ENCODE data around the gene TIGIT. TPM values are rescaled to one million over a fixed set of nuclear protein-coding genes. Genes with fewer than 3 reads are reported as not detected.
A peak's percentile ranks its signal among the peaks of the same experiment; 100 is the strongest.
"Not testable (repeated sequence)": the region's sequence is repeated elsewhere in the genome, so short reads cannot be mapped to it uniquely, and the experiment has no call there.

The TIGIT gene
- total RNA-seq, result under 1 TPM; 0.48 to 0.60 TPM
- long read RNA-seq, donor 1, result 0 reads
- long read RNA-seq, donor 2, result 0 reads

- DNase-seq (ENCODE audit: low spot score), result no peak
- intact Hi-C loops (cut with DNase I), result no loop called here
These were observed at the start of gene TIGIT for GRCh38 chr3:114293838-114294535. Gene TIGIT, plus strand, starts transcription at chr3:114294028. Its CDS starts 34 bp downstream, at chr3:114294062.

DNA sequence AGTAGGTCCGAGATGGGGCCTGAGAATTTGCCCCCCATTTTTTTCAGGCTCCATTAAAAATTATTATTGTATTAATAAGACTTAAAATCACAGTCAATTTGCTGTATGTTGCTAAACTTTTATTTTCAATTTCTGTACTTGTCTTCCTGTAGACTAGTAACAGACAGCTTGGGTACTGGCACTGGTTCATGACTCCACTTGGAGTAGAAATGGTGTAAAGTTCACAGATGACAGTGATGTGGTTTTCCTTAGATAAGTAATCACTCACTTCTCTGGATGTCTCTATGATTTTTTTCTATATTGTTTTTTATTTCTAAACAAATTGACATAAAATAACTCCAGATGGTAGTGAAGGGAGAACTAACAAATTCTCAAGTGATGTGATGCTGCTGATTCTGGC is 40.9 kb upstream of the TIGIT start:
- intact Hi-C loops (cut with DNase I), result no loop called here
- no peak for DNase-seq (ENCODE audit: low spot score)

DNA sequence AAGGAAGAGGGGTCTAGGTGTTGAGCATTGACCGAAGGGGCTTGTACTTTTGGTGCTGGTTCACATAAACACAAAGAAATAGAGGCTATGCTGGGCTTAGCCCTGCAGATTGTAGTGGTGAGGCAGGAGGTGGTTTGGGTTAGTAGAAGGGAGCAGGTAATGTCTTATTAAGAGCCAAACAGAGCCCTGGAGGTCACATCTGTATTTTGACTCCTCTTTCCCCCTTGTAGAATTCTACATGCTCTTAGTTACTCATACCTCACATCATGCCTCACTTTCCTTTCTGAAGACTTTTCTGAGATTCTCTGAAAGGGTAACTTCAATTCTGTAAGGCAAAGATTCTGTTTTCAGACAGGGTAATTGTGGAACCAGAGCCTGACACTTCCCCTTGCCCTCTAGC is 40.3 kb upstream of the TIGIT start:
- no peak for DNase-seq (ENCODE audit: low spot score)
- intact Hi-C loops (cut with DNase I), result no loop called here

DNA sequence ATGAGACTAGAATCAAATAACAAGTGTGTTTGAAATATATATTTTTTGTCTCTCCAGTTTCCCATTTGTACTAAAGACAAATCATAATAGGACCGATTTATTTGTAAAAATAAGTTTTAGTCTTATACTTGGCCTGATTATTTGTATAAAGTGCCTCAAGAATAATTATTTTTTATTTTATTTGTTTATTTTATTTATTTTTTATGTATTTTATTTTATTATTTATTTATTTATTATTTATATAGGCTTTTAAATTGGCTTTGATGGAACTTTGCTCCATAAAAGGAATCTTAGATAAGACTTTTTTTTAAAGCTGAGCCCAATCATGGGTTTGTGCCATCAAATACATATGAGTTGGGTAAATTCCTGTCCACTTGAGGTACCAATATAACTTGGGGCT is 34.3 kb upstream of the TIGIT start:
- intact Hi-C loops (cut with DNase I), result no loop called here
- no peak for DNase-seq (ENCODE audit: low spot score)

- intact Hi-C loops (cut with DNase I), result no loop called here
- DNase-seq (ENCODE audit: low spot score), result no peak
These were observed 33.7 kb upstream of the TIGIT start for GRCh38 chr3:114260152-114260551.

- intact Hi-C loops (cut with DNase I), result no loop called here
- DNase-seq (ENCODE audit: low spot score), result no peak
These were observed 23.8 kb upstream of the TIGIT start for GRCh38 chr3:114270019-114270418.

DNA sequence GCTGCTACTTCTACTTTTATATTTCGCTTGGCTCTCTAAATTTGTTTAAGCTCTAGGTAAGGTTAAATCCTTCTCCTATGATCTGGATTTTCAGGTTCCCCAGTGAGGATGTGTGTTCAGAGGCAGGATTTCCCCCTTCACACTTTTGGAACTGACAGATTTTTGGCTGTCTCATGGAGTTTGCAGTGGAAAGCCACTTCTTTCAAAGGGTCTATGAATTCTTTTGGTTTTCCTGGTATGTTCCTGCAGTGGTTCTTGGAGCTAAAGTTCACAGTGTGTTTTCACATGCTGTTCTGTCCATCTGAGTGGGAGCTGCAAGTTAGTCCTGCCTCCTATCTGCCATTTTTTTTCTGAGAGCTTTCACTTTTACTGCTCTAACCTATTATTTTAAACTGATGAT is 21.6 kb upstream of the TIGIT start:
- intact Hi-C loops (cut with DNase I), result no loop called here
- DNase-seq (ENCODE audit: low spot score), result no peak

DNA sequence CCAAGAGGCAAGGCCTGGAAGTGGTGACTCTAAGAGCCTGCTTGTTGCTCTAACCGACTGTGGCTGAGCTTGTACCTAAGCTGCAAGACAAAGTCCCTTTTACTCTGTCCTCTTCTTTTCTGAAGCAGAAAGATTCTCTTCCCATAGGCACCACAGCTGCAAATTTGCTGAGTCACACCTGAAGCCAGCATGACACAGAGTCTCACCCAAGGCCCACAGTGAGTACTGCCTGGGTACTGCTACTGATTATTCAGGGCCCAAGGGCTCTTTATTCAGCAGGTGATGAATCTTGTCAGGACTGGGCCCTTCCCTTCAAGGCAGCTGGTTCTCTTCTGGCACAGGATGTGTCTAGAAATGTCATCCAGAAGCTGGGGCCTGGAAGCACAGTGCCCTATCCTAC is 18.9 kb upstream of the TIGIT start:
- intact Hi-C loops (cut with DNase I), result no loop called here
- no peak for DNase-seq (ENCODE audit: low spot score)

- intact Hi-C loops (cut with DNase I); DNase-seq (ENCODE audit: low spot score): not testable (repeated sequence)
These were observed 17.0 kb upstream of the TIGIT start for GRCh38 chr3:114276856-114277255.

- intact Hi-C loops (cut with DNase I), result no loop called here
- DNase-seq (ENCODE audit: low spot score), result no peak
These were observed 9.2 kb upstream of the TIGIT start for GRCh38 chr3:114284644-114285043.

DNA sequence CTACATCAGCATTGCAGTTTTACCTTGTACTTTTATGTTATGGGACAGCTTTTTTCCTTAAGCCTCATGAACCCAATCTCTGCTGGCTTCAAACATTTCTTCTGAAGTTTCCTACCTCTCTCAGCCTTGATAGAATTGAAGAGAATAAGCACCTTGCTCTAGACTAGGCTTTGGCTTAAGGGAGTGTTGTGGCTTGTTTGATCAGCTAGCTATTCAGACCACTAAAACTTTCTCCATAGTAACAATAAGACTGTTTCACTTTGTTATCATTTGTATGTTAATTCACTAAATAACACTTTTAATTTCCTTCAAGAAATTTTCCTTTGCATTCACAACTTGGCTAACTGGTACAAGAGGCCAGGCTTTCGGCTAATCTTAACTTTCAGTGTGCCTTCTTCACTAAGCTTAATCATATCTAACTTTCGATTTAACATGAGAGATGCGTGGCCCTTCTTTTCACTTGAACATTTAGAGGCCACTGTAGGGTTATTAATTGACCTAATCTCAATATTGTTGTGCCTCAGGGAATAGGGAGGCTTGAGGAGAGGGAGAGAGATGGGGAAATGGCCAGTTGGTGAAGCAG is 8.1 kb upstream of the TIGIT start:
- intact Hi-C loops (cut with DNase I), result no loop called here
- DNase-seq (ENCODE audit: low spot score), result no peak

GRCh38 chr3:114286266-114286665 is 7.6 kb upstream of the TIGIT start:
- intact Hi-C loops (cut with DNase I), result no loop called here
- DNase-seq (ENCODE audit: low spot score), result no peak

DNA sequence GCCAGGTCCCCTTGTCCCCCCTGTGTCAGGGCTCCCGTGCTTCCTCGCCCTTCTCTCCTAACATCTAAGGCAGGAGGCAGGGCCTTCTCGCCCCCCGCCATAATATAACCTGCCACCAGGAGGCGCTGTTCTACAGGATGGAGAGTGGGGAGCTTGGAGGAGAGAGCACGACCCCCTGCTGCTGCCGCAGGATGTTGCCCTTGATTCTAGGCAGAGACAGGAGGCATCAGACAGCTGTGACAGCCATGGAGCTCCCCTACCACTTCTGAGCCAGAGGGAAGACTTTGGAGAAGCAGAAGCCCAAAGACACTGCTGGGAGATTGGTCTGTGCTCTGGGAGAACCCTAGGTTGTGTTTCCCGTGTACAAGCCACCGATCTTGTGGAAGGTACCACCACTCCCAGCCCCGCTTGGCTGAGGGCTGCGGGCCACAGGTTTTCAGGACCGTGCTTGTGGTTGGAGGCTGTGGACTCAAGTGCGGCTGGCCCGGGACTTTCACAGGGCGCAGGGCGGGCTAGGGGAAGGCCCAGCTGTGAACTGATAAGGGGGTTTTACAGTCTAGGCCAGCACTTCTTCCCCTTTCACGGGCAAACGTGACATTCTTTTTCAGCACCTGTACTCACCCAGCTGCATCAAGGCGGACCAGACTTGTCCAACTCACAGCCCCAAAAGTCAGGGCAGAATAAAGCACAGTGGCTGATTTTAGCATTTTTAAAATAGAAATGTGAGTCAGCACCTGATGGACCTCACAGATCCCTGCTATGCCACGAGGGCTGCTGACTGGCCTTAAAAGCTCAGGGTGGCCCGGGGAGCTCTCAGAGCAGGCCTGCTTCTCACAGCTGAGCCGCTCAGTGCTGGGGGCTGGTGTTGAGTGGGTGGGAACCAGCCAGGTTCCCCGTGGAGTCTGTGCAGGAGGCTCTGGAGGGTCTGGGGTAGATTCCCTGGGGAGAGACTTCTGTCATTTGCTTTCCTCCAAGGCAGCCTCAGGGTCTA is 2.6 kb upstream of the TIGIT start:
- intact Hi-C loops (cut with DNase I), result no loop called here
- DNase-seq (ENCODE audit: low spot score), result peak; percentile 85

GRCh38 chr3:114294940-114295480 is 1.2 kb downstream of the TIGIT start:
- DNase-seq (ENCODE audit: low spot score), result no peak
- intact Hi-C loops (cut with DNase I), result no loop called here

DNA sequence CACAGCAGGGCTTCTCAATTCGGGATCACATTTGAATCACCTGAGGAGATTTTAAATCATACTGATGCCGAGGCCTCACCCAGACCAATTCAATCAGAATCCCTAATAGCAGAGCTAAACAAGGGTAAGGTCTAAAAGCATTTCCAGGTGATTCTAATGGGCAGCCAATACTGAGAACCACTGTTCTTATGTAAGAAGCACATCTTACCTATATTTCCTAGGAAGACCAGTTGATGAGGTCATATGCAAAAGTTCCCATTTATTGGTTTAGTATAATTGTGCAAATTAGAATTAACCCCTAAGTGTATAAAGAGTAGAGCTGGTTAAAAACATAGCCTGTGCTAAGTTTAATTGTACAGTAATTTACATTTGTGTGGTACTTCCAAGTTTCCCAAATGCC is 2.1 kb downstream of the TIGIT start:
- no peak for DNase-seq (ENCODE audit: low spot score)
- intact Hi-C loops (cut with DNase I), result no loop called here

GRCh38 chr3:114299421-114299820 is 5.6 kb downstream of the TIGIT start:
- intact Hi-C loops (cut with DNase I), result no loop called here
- no peak for DNase-seq (ENCODE audit: low spot score)

GRCh38 chr3:114299941-114300624 is 6.3 kb downstream of the TIGIT start:
- no peak for DNase-seq (ENCODE audit: low spot score)
- intact Hi-C loops (cut with DNase I), result no loop called here

GRCh38 chr3:114307222-114307830 is 13.5 kb downstream of the TIGIT start:
- no peak for DNase-seq (ENCODE audit: low spot score)
- intact Hi-C loops (cut with DNase I), result no loop called here

DNA sequence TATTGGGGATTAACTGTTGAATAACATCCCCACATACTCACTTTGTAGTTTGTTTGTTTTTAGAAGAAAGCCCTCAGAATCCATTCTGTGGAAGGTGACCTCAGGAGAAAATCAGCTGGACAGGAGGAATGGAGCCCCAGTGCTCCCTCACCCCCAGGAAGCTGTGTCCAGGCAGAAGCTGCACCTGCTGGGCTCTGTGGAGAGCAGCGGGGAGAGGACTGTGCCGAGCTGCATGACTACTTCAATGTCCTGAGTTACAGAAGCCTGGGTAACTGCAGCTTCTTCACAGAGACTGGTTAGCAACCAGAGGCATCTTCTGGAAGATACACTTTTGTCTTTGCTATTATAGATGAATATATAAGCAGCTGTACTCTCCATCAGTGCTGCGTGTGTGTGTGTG is 14.0 kb downstream of the TIGIT start:
- intact Hi-C loops (cut with DNase I), result no loop called here
- no peak for DNase-seq (ENCODE audit: low spot score)
